Body of pancreas (tissue), 4 donors: ENCODE measurements around the gene BBLN. TPM values are rescaled to one million over a fixed set of nuclear protein-coding genes. Genes with fewer than 3 reads are reported as not detected.

Experiments used
- ATAC-seq: fragments of 150-250 bp; one replicate; pipeline ENCODE4 v1.9.1; 2016
- DNase-seq, 4 donors: peaks; one replicate each; pipeline ENCODE4 v3.0.0-alpha.2; 2019
- H3K27ac ChIP-seq, 4 donors: fragments of 200-600 bp; sonication (generic); 1 replicate in 3 of 4; 2 replicates in 1 of 4; pipeline versions ENCODE4 v1.5.1 to v1.6.1; 2016 to 2019; ENCODE audit warnings: mild to moderate bottlenecking in 1 of 4, mixed read lengths in 1 of 4, moderate library complexity in 1 of 4
- H3K27me3 ChIP-seq, 2 donors: fragments of 200-600 bp; sonication (generic); one replicate each; pipeline ENCODE4 v1.6.0; 2016; ENCODE audit warnings: mild to moderate bottlenecking in 1 of 2
- H3K36me3 ChIP-seq, 2 donors: fragments of 200-600 bp; sonication (generic); replicated peaks in 1 of 2; 2 replicates each; pipeline ENCODE4 v1.5.1; 2016; ENCODE audit warnings: low read depth in 2 of 2; ENCODE audit not compliant: insufficient read depth in 1 of 2
- H3K4me1 ChIP-seq: fragments of 200-600 bp; sonication (generic); one replicate; pipeline ENCODE4 v1.6.0; 2016
- H3K4me3 ChIP-seq, 2 donors: fragments of 200-600 bp; sonication (generic); 1 replicate in 1 of 2; 2 replicates in 1 of 2; pipeline ENCODE4 v1.5.1; 2016 to 2019
- H3K9me3 ChIP-seq, 3 donors: fragments of 200-600 bp; sonication (generic); 1 replicate in 2 of 3; 2 replicates in 1 of 3; pipeline ENCODE4 v1.5.1; 2016
- POLR2A ChIP-seq, 3 donors: fragments of 450-650 bp; IDR thresholded peaks; one replicate each; pipeline ENCODE4 v1.6.1; 2016; ENCODE audit warnings: antibody characterized with exemption in 3 of 3, mild to moderate bottlenecking in 2 of 3
- WGBS, 2 donors: methylation state at CpG; one replicate each; pipeline ENCODE4 v1.1.5; 2017; 5-methylcytosine and 5-hydroxymethylcytosine counted together
- intact Hi-C: fragments of 100-400 bp; cut with DNase I; formaldehyde crosslinking; loops from one replicate; pipeline ENCODE4 v1.15.1; 2023
- total RNA-seq, 2 donors: library from RNA; depleted of rRNA; stranded (reverse); fragments of >200 nt; gene quantifications; one replicate each; pipeline ENCODE4 v1.1.0, GENCODE V29; 2016
- TF ChIP-seq, protein P1 (sequence below), 7 experiments: fragments of 450-650 bp in 4 of 7; fragments of 200-600 bp in 3 of 7; sonication (generic) in 3 of 7; IDR thresholded peaks; one replicate each; pipeline ENCODE4 v1.5.1; 2016 to 2019; ENCODE audit warnings: antibody characterized with exemption in 7 of 7

BBLN gene
- total RNA-seq, 2 donors from 2014 or later, result 113 to 129 TPM

DNA sequence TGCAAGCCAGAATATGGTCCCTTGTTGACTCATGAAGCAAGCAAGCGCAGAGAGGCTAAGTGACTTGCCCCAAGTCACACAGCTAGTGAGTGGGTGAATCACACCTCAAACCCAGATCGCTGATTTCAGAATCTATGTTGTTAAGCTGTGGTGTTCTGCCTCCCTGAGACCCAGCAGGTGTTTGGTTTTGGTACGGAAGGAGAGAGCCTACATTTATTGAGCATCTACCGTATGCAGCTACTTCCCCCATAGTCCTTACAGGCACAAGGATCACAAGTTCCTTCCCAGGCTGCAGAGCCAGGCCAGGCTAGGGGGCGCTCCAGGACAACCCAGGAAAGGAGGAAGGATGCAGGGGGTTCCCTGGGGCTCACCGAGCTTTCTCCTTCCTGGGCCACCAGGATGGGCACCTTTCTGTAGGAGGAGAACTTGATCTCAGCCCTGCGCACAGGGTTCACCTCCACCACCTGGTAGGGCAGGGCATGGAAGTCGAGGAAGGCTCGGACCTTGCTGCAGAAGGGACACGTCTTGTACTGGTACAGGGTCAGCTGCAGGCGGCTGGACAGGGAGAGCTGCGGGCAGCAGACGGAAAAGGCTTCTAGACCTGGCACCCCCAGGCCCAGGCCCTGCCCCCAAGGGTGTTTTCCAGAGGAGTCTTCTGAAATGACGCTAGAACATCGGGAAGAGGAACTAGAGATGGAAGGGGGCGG is 35.0 kb upstream of the BBLN start:
- Histone ChIP-seq H3K27ac (no peak overlapping the region), H3K9me3 (no peaks in the 10 kb centered on the region), H3K4me1 (peaks cover 37% of the 10 kb centered on the region), H3K4me3 (no peak overlapping the region), H3K36me3 (peaks cover 4 to 11% of the 10 kb centered on the region in 2 donors), H3K27me3 (no peaks in the 10 kb centered on the region)
- TF ChIP-seq POLR2A (IDR thresholded peaks at IDR 0.05), result no peak
- TF ChIP-seq, protein P1, sequence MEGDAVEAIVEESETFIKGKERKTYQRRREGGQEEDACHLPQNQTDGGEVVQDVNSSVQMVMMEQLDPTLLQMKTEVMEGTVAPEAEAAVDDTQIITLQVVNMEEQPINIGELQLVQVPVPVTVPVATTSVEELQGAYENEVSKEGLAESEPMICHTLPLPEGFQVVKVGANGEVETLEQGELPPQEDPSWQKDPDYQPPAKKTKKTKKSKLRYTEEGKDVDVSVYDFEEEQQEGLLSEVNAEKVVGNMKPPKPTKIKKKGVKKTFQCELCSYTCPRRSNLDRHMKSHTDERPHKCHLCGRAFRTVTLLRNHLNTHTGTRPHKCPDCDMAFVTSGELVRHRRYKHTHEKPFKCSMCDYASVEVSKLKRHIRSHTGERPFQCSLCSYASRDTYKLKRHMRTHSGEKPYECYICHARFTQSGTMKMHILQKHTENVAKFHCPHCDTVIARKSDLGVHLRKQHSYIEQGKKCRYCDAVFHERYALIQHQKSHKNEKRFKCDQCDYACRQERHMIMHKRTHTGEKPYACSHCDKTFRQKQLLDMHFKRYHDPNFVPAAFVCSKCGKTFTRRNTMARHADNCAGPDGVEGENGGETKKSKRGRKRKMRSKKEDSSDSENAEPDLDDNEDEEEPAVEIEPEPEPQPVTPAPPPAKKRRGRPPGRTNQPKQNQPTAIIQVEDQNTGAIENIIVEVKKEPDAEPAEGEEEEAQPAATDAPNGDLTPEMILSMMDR (IDR thresholded peaks at IDR 0.05), result peak in 6 of 7 experiments; percentile 10 to 42 (median 38)
- intact Hi-C loops, result loop anchor here (10.0 kb wide), 1 partner anchor 180 kb away; no protein-coding TSS in a partner anchor
- 71 to 79% methylated on average over 13 to 16 of the region's 16 CpGs for WGBS, 2 donors
- no peak for ATAC-seq
- peak; percentile 64 to 69 (median 66) for DNase-seq

DNA sequence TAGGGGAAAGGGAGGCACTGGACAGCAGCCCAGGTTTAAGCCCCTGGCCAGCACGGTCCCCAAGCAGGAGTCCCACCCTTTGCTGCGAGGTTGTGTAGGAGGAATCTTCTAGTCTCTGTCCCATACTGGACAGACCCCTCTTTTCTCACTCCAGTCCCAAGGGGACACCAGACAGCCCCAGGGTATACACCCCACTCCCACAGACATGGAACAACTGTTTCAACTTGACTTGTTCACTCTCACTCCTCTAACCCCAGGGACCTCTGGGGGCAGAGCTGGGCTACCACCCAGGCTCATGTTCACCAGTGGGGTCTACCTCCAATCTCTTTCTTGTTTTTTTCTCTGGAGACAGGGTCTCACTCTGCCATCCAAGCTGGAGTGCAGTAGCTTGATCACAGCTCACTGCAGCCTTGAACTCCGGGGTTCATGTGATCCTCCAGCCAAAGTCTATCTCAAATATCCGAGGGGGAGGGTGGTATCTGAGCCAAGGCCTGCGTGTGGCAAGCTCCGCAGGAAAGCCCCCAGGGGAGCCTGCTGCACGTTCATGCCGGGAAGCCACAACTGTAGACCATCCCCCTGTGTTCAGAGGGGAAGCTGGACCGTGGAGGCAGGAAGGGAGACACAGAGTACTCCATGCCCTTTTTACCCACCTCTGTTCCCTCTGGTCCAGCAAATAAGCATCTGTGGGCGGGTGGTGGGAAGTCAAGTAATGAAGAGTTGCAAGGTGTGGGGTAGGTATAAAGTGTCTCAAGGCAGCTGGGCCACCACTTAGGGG is 34.3 kb upstream of the BBLN start:
- H3K4me3 ChIP-seq, result no peak overlapping the region
- H3K9me3 ChIP-seq, result no peaks in the 10 kb centered on the region
- H3K27me3 ChIP-seq, result no peaks in the 10 kb centered on the region
- 56 to 64% methylated on average over 10 of the region's 10 CpGs for WGBS, 2 donors
- TF ChIP-seq, protein P1 (IDR thresholded peaks at IDR 0.05), result no peak
- no peak for TF ChIP-seq POLR2A (IDR thresholded peaks at IDR 0.05)
- peaks cover 4 to 9% of the 10 kb centered on the region in 2 donors for H3K36me3 ChIP-seq
- peak in 1 of 4 donors; percentile 11 for DNase-seq
- peak overlapping the region in 1 of 4 donors; percentile 8 for H3K27ac ChIP-seq
- intact Hi-C loops, result loop anchor here (10.0 kb wide), 1 partner anchor 181 kb away; no protein-coding TSS in a partner anchor
- peaks cover 32% of the 10 kb centered on the region for H3K4me1 ChIP-seq
- ATAC-seq, result no peak

DNA sequence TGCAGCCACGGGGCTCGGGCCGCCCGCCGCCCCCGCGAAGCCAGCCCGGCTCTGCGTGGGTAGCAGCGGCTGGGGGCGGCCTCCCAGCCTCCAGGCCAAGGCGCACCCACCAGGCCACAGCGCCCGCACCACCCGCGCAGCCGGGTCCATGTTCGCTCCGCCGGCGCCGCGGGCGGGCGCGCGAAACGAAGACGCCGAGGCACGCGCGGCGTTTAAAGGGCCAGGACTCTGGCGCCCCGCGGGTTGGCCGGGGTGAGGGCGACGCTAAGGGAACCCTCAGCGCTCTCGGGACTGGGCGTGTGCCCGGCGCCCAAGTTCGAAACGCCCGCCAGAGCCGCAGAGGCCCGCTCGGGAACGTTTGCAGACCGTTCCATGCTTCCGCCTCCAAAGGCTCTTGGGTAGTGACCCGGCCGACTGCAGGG is 32.5 kb upstream of the BBLN start, which contains the start of gene PTGES2:
PTGES2 (minus strand) TSS at position 162 of the 422 bp plus-strand sequence; CDS start at position 150, 12 bp downstream.
- Histone ChIP-seq H3K27ac (peak within 1 kb of the TSS; percentile 96 to 100 (median 98)), H3K4me3 (peak within 1 kb of the TSS; percentile 65 to 99), H3K4me1 (peaks cover 32% of the 10 kb centered on the region), H3K9me3 (no peaks in the 10 kb centered on the region), H3K36me3 (peaks cover 4% of the 10 kb centered on the region in 2 donors), H3K27me3 (no peaks in the 10 kb centered on the region)
- 0% methylated on average over 44 of the region's 56 CpGs; no CpG with 5 or more reads in 1 of the 2 donors for WGBS, 2 donors
- intact Hi-C loops, result loop anchor here (10.0 kb wide), 1 partner anchor 183 kb away; no protein-coding TSS in a partner anchor
- ATAC-seq (peak; percentile 80), DNase-seq (peak; percentile 78 to 83 (median 80))
- TF ChIP-seq POLR2A (IDR thresholded peaks at IDR 0.05), result peak in 2 of 3 donors; percentile 30 to 51
- TF ChIP-seq, protein P1 (IDR thresholded peaks at IDR 0.05), result peak in 2 of 7 experiments; percentile 3 to 13

DNA sequence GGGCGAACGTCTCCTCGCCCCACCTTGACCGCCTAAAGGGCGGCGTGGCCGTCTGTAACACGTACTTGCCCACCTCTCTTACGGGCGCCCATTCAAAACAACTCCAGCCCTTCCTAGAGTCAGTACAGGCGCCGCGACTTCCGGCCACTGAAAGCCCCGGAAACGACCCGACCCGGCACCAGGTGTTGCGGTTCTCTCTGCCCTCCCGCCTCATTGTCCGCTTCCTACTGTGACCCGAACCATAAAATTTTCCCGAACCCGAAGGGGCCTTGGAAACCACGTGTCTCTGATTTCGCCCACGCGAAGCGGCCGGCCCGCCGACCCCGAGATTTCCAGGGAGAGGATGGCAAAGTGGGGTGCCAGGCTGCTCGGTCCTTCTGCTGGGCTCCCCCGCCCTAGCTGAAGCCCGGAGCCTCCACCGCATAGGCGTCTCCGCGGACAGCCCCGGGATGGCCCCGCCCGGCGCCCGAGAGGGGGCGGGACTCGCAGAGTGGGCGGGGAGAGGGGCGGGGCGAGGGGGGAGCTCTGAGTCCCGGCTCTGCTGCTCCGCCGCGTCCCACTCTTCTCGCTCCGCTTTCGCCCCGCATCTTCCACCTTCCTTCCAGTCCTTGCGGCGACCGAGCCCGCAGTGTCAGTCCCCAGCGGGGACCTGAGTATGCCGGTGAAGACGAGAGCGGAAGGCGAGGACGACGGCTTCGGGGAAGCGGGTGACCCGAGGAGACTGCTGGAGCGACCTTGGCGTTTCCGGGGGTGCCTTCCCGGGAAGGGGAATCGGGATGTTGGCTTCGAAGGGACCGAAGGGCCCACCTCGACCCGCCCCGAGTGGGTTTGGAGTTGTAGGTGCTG is 31.9 kb upstream of the BBLN start:
- H3K9me3 ChIP-seq, result no peaks in the 10 kb centered on the region
- H3K4me3 ChIP-seq, result peak overlapping the region; percentile 65 to 99
- DNase-seq, result peak; percentile 84 to 89 (median 85)
- ATAC-seq, result peak; percentile 89
- peak overlapping the region; percentile 96 to 100 (median 98) for H3K27ac ChIP-seq
- peak in 2 of 3 donors; percentile 60 to 68 for TF ChIP-seq POLR2A (IDR thresholded peaks at IDR 0.05)
- TF ChIP-seq, protein P1 (IDR thresholded peaks at IDR 0.05), result peak in 2 of 7 experiments; percentile 1 to 13
- peaks cover 4% of the 10 kb centered on the region in 2 donors for H3K36me3 ChIP-seq
- 0 to 1% methylated on average over 29 to 79 of the region's 82 CpGs for WGBS, 2 donors
- no peaks in the 10 kb centered on the region for H3K27me3 ChIP-seq
- peaks cover 32% of the 10 kb centered on the region for H3K4me1 ChIP-seq
- intact Hi-C loops, result loop anchor here (10.0 kb wide), 1 partner anchor 183 kb away; no protein-coding TSS in a partner anchor
